Measurements from ENCODE around the gene JADE1. TPM values are rescaled to one million over a fixed set of nuclear protein-coding genes. Genes with fewer than 3 reads are reported as not detected.

Gene JADE1
- total and polyA plus RNA-seq, 2 donors, result 17.0 to 33.6 TPM

DNA sequence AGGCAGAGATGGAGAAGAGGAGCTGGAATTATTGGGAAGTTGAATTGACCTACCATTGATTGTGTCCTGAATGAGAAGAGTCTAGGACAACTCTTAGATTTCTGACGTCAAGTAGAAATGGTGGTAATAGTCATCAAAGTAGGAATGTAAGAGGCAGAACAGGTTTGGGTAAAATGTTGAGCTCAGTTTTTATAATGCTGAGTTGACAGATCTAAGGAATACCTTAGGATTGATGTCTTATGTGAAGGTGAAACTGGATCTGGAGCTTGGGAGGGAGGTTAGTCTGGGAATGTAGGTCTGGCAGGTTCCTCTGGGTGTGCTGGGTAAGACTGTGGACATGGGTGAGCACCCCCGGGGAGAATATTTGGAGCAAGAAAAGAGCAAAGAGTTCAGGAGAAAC, 31.9 kb downstream of the JADE1 start:
- Histone ChIP-seq H3K27ac (ENCODE audit: low read depth) (no peak overlapping the region), H3K4me1 (ENCODE audit: insufficient read depth) (peaks cover 2% of the 10 kb centered on the region)

DNA sequence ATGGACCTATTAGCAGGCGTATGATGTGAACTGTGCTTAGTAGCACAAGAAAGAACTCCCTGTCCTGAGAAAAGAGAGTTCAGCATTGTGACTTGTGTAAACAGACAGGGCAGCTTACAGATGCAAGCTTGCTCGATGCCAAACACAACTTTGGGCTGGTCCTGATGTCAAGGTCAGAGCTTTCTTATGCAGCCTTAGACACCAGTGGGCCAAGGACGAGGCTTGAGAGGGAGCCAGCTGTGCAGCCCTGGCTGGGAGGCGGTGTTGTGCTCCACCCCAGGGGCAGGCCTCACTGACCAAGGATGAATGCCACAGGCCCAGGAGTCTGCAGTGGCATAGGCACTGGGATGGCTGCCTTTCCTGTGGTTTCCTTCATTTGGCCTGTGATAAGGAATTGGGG, 35.4 kb downstream of the JADE1 start:
- Histone ChIP-seq H3K36me3 (ENCODE audit: insufficient read depth) (peaks cover 3% of the 10 kb centered on the region), H3K4me1 (ENCODE audit: insufficient read depth) (peaks cover 2% of the 10 kb centered on the region), H3K27ac (ENCODE audit: low read depth) (no peak overlapping the region), H3K4me3 (ENCODE audit: low read depth, low read length) (no peak overlapping the region)
- 81% methylated on average over 4 of the region's 4 CpGs for WGBS
- no peak for DNase-seq (ENCODE audit: extremely low spot score)

More for the DNA sequence above, 31.9 kb downstream of the JADE1 start:
- no peak for DNase-seq (ENCODE audit: extremely low spot score)
- 91% methylated on average over 2 of the region's 2 CpGs for WGBS
- Histone ChIP-seq H3K36me3 (ENCODE audit: insufficient read depth) (no peaks in the 10 kb centered on the region), H3K4me3 (ENCODE audit: low read depth, low read length) (no peak overlapping the region)

DNA sequence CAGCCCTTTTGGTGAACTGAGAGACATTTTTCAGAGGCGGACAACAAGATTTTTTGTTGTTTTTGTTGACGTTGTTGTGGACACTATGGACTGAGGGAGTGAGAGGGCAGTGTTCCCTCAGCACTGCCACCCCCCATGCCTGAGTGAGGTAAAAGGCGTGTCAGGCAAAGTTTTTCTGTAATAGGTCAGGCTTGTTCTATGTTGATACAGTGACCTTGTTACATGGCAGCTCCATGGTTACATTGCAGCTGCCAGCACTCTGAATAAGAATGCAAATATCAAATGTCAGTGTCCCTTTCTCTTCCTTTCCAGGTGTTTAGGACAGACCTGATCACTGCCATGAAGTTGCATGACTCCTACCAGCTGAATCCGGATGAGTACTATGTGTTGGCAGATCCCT, 36.6 kb downstream of the JADE1 start:
- H3K4me1 ChIP-seq (ENCODE audit: insufficient read depth), result peaks cover 2% of the 10 kb centered on the region
- peaks cover 3% of the 10 kb centered on the region for H3K36me3 ChIP-seq (ENCODE audit: insufficient read depth)
- no peak overlapping the region for H3K4me3 ChIP-seq (ENCODE audit: low read depth, low read length)
- no peak overlapping the region for H3K27ac ChIP-seq (ENCODE audit: low read depth)
- DNase-seq (ENCODE audit: extremely low spot score), result no peak
- 94% methylated on average over 4 of the region's 4 CpGs for WGBS

DNA sequence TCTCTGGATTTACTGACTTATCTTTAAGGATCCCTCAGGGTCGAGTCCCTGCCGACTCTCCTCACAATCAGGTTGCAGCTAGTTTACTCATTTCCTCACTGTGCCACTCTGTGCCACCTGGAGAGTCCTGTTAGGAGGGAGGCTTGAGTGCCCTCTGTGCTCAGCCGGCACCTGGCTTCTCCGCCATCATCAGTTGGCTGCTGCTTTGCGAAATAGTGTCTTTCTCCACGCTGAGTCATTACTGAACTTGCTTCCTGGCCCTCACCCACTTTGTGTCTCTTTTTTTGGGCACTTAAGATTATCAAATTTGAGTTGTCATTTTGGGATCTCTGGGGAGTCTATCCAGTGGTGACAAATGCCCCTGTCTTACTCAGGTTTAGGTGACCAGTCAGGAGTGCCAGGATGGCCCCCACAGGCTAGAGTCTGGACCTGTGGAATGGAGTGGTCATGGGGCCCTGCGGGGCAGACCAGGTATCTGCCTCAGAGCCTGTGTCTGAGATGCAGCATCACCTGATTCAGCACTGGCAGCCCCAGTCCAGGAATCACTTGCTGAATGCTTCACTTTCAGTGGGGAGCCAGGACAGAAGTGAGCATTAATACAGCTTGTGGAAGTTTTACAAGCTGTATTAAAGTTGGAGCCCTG, 37.7 kb downstream of the JADE1 start:
- Histone ChIP-seq H3K27ac (ENCODE audit: low read depth) (no peak overlapping the region), H3K4me1 (ENCODE audit: insufficient read depth) (peaks cover 2% of the 10 kb centered on the region), H3K4me3 (ENCODE audit: low read depth, low read length) (no peak overlapping the region), H3K36me3 (ENCODE audit: insufficient read depth) (peaks cover 3% of the 10 kb centered on the region)
- WGBS, result 90% methylated on average over 7 of the region's 7 CpGs
- DNase-seq (ENCODE audit: extremely low spot score), result no peak

DNA sequence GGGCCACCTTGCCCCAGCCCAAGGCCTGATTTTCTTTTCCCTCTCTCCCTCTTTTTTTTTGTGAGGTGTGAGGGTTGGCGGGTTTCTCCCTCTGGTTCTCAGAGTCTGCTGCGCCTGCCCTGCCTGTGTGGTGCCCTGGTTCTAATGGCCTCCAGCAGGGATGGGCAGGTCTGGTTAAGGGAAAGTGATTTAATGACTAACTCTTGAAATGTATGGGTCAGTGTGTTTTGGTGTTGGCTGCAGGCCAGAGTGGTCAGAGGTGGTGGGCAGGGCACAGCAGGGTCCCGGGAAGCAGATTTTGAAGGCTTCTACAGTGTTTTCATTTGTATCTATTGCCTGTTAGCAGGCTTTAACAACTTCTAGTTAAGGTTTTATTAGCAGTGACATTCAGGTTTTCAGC, 39.0 kb downstream of the JADE1 start:
- Histone ChIP-seq H3K27ac (ENCODE audit: low read depth) (no peak overlapping the region), H3K36me3 (ENCODE audit: insufficient read depth) (peaks cover 3% of the 10 kb centered on the region), H3K4me3 (ENCODE audit: low read depth, low read length) (no peak overlapping the region), H3K4me1 (ENCODE audit: insufficient read depth) (peaks cover 2% of the 10 kb centered on the region)
- WGBS, result 93% methylated on average over 3 of the region's 3 CpGs
- no peak for DNase-seq (ENCODE audit: extremely low spot score)

DNA sequence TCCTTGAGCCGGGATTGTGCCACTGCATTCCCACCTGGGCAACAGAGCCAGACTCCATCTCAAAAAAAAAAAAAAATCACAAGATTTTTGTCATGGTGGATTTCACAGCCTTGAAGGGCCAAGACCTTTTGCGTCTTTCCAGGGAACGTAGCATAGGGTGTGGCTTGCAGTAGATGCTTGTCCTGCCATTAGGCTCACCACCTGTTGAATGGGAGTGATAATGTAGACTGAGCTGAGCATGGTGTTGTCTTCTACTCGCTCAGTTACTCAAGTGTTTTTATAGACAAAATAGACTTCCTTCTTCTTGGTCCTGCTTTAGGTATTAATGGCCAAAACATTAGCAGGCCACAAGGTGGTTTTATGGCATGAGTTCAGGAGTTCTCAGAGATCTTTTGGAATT, 40.8 kb downstream of the JADE1 start:
- no peak for DNase-seq (ENCODE audit: extremely low spot score)
- Histone ChIP-seq H3K27ac (ENCODE audit: low read depth) (no peak overlapping the region), H3K4me1 (ENCODE audit: insufficient read depth) (no peaks in the 10 kb centered on the region), H3K36me3 (ENCODE audit: insufficient read depth) (peaks cover 3% of the 10 kb centered on the region), H3K4me3 (ENCODE audit: low read depth, low read length) (no peak overlapping the region)
- WGBS, result 97% methylated on average over 4 of the region's 4 CpGs

DNA sequence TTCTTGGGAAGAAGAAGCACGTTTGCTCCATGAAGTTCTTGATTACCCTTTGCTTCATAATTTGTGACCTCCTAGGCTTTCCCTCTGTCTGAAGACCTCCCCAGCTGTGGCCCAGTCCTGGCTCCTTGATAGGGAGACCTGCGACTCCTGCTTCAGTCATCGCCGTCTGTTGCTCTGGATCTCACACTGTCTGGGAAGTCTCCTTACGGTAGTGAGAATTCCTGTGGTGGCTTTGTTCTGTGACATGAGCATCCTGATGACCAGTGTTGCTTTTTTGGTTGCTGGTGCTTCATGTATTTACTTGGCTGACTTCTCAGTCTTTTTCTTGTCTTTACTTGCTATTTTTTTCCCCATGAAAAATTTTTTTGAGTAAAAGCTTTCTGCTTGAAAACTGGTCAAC, 44.2 kb downstream of the JADE1 start:
- Histone ChIP-seq H3K36me3 (ENCODE audit: insufficient read depth) (peaks cover 5% of the 10 kb centered on the region), H3K27ac (ENCODE audit: low read depth) (no peak overlapping the region), H3K4me3 (ENCODE audit: low read depth, low read length) (no peak overlapping the region), H3K4me1 (ENCODE audit: insufficient read depth) (no peaks in the 10 kb centered on the region)
- WGBS, result 92% methylated on average over 5 of the region's 5 CpGs
- DNase-seq (ENCODE audit: extremely low spot score), result no peak

DNA sequence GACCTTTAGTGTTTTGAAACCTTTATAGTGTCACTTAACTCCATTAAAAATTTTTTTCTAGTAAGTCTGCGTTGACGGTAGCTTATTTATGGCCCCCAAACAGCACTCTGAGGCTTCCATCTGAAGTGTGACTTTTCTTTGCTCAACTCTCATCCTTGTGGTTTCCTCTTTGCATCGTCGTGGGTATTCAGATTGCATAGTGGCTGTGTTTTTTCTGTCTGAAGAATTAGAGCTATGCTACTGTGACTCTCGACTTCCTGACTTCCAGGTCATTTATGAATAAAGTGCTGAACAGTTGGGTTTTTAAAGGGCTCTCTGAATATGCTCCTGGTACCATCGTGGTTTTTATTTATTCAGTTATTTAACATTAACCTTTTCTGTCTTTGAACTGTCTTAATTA, 44.9 kb downstream of the JADE1 start:
- Histone ChIP-seq H3K4me3 (ENCODE audit: low read depth, low read length) (no peak overlapping the region), H3K4me1 (ENCODE audit: insufficient read depth) (no peaks in the 10 kb centered on the region), H3K36me3 (ENCODE audit: insufficient read depth) (peaks cover 3% of the 10 kb centered on the region), H3K27ac (ENCODE audit: low read depth) (no peak overlapping the region)
- no peak for DNase-seq (ENCODE audit: extremely low spot score)
- WGBS, result 65% methylated on average over 6 of the region's 6 CpGs

DNA sequence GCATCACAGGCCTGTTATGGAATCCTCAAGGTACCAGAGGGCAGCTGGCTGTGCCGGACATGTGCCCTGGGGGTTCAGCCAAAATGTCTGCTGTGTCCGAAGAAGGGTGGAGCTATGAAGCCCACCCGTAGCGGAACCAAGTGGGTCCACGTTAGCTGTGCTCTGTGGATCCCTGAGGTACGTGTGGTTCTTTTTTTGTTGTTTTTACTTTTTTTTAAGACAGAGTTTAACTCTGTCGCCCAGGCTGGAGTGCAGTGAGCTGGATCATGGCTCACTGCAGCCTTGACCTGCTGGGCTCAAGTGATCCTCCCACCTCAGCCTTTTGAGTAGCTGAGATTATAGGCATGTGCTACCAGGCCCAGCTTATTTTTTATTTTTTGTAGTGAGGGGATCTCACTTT, 46.1 kb downstream of the JADE1 start:
- no peak for DNase-seq (ENCODE audit: extremely low spot score)
- Histone ChIP-seq H3K36me3 (ENCODE audit: insufficient read depth) (peaks cover 1% of the 10 kb centered on the region), H3K4me1 (ENCODE audit: insufficient read depth) (no peaks in the 10 kb centered on the region), H3K27ac (ENCODE audit: low read depth) (no peak overlapping the region), H3K4me3 (ENCODE audit: low read depth, low read length) (no peak overlapping the region)
- WGBS, result 92% methylated on average over 7 of the region's 7 CpGs

DNA sequence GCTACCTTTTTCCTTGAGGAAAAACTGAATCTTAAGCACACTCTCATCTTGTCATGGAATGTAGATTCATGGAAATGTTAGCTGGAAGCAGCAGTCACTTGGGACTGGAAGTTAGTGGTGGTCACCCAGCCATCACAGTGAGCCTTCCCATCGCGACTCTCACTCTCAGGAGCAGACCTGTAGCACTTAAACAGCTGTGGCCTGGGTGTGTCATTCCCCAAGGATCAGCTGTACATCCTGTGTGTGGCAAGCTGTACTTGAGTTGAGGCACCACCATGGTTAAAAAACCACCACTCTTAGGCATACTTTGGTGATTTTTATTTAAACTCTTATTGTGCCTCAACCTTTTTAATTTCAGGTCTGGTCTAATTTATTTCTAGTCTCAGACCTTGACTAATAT, 46.7 kb downstream of the JADE1 start:
- WGBS, result 95% methylated on average over 2 of the region's 2 CpGs
- Histone ChIP-seq H3K4me1 (ENCODE audit: insufficient read depth) (no peaks in the 10 kb centered on the region), H3K27ac (ENCODE audit: low read depth) (no peak overlapping the region), H3K36me3 (ENCODE audit: insufficient read depth) (peaks cover 1% of the 10 kb centered on the region), H3K4me3 (ENCODE audit: low read depth, low read length) (no peak overlapping the region)
- no peak for DNase-seq (ENCODE audit: extremely low spot score)

DNA sequence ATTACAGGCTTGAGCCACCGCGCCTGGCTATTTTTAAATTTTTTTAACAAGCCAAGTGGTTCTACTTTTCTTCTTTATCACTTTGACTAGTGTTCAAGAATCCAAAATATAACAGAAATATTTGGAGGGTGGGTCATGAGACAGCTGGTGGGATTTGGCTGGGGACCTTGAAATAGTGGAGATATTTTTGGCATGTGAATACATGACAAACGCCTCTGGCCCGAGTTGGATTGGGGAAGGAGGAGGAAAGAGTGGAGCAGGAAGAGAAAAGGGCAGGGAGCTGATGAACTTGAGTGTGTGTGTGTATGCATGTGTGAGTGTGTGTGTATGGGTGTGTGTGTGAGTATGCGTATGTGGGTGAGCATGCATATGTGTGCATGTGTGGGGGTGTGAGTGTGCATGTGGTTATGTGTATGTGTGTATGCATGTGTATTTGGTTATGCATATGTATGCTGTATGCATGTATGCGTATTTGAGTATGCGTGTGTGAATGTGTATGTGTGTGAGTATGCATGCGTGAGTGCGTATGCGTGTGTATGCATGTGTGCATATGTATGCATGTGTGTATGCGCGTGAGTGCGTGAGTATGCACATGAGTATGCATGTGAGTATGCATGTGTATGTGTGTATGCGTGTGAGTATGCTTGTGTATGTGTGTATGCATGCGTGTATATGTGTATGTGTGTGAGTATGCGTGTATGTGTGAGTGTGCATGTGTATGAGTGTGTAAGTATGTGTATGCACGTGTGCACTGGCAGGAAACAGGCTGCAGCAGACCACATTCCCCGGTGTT, 49.6 kb downstream of the JADE1 start:
- H3K27ac ChIP-seq (ENCODE audit: low read depth), result no peak overlapping the region
- H3K4me3 ChIP-seq (ENCODE audit: low read depth, low read length), result no peak overlapping the region
- 63% methylated on average over 18 of the region's 18 CpGs for WGBS
- H3K4me1 ChIP-seq (ENCODE audit: insufficient read depth), result no peaks in the 10 kb centered on the region
- no peak for DNase-seq (ENCODE audit: extremely low spot score)
- peaks cover 1% of the 10 kb centered on the region for H3K36me3 ChIP-seq (ENCODE audit: insufficient read depth)

DNA sequence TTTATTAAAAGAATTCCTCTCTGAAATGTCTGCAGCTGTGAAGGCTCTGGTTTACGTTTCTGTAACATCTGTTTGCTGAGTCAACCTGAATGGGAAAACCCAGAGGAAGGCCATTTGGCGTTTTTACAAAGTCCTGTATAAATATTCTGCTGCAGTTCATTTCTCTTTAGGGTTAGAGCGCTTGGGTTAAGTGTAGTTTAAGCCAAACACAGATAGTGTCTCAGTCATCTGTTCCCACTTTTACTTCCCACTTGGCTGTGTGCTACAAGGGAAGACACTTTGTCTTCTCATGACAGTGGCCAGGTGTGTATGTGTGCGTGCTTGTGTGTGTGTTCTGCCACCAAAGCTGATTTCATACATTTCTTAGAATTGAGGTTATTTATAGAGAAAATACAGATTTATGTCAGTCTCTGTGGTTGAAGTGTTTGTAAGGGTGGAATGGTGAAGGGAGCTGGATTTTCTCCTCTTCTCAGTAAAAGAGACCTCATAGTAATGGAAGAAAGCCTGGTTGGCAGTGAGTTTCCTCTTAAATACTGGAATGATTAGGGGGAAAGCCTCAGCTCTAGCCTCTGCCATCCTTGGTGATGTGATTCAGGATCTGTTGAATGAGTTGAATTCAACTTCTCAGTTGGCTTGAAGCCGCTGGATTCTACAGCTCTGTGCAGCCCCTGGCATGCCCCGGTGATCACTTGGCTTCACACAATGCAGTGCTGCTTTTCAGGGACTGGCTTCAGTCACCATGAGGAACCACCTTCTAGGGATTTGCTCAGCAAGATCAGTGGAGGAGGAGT, 50.6 kb downstream of the JADE1 start:
- peaks cover 1% of the 10 kb centered on the region for H3K36me3 ChIP-seq (ENCODE audit: insufficient read depth)
- no peaks in the 10 kb centered on the region for H3K4me1 ChIP-seq (ENCODE audit: insufficient read depth)
- H3K4me3 ChIP-seq (ENCODE audit: low read depth, low read length), result no peak overlapping the region
- peak; percentile 7 for DNase-seq (ENCODE audit: extremely low spot score)
- H3K27ac ChIP-seq (ENCODE audit: low read depth), result no peak overlapping the region
- WGBS, result 33% methylated on average over 6 of the region's 6 CpGs

DNA sequence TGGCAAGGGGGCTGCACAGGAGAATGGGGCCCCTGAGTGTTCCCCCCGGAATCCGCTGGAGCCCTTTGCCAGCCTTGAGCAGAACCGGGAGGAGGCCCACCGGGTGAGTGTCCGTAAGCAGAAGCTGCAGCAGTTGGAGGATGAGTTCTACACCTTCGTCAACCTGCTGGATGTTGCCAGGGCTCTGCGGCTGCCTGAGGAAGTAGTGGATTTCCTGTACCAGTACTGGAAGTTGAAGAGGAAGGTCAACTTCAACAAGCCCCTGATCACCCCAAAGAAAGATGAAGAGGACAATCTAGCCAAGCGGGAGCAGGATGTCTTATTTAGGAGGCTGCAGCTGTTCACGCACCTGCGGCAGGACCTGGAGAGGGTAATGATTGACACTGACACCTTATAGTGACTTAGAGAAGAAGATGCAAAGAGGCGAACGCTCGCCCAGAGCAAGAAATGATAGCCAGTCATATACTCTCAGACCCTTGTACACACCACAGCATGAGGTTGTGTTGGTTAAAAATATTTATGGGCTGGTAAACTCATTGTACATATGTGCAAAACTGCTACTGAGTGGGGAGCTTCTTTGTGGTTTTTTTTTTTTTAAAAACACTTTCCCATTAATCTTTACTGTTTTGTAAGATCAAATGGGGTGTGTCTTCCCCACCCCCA, 52.5 kb downstream of the JADE1 start:
- no peak overlapping the region for H3K27ac ChIP-seq (ENCODE audit: low read depth)
- 82% methylated on average over 13 of the region's 13 CpGs for WGBS
- H3K36me3 ChIP-seq (ENCODE audit: insufficient read depth), result peaks cover 1% of the 10 kb centered on the region
- no peak overlapping the region for H3K4me3 ChIP-seq (ENCODE audit: low read depth, low read length)
- DNase-seq (ENCODE audit: extremely low spot score), result no peak
- no peaks in the 10 kb centered on the region for H3K4me1 ChIP-seq (ENCODE audit: insufficient read depth)

All from urinary bladder (tissue), 4 donors.